Activated CD4-positive, alpha-beta T cell treated with anti-CD3 and anti-CD28 coated beads, Interleukin-2, amount 50 U/mL, for 48 hours (primary cell): ENCODE measurements around the gene RNPS1.
"Not testable (repeated sequence)": the region's sequence is repeated elsewhere in the genome, so short reads cannot be mapped to it uniquely, and the experiment has no call there.

Experiments
- DNase-seq, 2 experiments: peaks; one replicate each; pipeline ENCODE4 v3.0.0-alpha.2; 2020

Gene RNPS1

GRCh38 chr16:2282262-2282661, 14.3 kb upstream of the RNPS1 start:
- no peak for DNase-seq

GRCh38 chr16:2280981-2281542, 13.1 kb upstream of the RNPS1 start:
- DNase-seq, result no peak

- no peak for DNase-seq
Measured at GRCh38 chr16:2280461-2280860, 12.5 kb upstream of the RNPS1 start.

- DNase-seq, result no peak
Measured at GRCh38 chr16:2278956-2279800, 11.3 kb upstream of the RNPS1 start.

GRCh38 chr16:2278272-2278608, 10.3 kb upstream of the RNPS1 start:
- DNase-seq, result no peak

GRCh38 chr16:2277466-2278271, 9.7 kb upstream of the RNPS1 start:
- no peak for DNase-seq

- DNase-seq, result no peak
Measured at GRCh38 chr16:2276368-2277195, 8.7 kb upstream of the RNPS1 start.

GRCh38 chr16:2275476-2276367, 7.8 kb upstream of the RNPS1 start:
- DNase-seq, result no peak

- no peak for DNase-seq
Measured at GRCh38 chr16:2273931-2274330, 6.0 kb upstream of the RNPS1 start.

GRCh38 chr16:2273484-2273883, 5.6 kb upstream of the RNPS1 start:
- DNase-seq, result no peak

GRCh38 chr16:2271848-2272461, 4.0 kb upstream of the RNPS1 start:
- DNase-seq, result no peak

- DNase-seq, result no peak
Measured at GRCh38 chr16:2270588-2271470, 2.9 kb upstream of the RNPS1 start.

- DNase-seq, result no peak
Measured at GRCh38 chr16:2270070-2270462, 2.1 kb upstream of the RNPS1 start.

- not testable (repeated sequence) for DNase-seq
Measured at GRCh38 chr16:2267505-2267912, 417 bp downstream of the RNPS1 start.

GRCh38 chr16:2266887-2267286, 1.0 kb downstream of the RNPS1 start:
- DNase-seq, result peak; percentile 17 to 24

GRCh38 chr16:2263026-2263425, 4.9 kb downstream of the RNPS1 start:
- DNase-seq, result not testable (repeated sequence)

GRCh38 chr16:2260250-2260649, 7.7 kb downstream of the RNPS1 start:
- no peak for DNase-seq

GRCh38 chr16:2258530-2258929, 9.4 kb downstream of the RNPS1 start:
- not testable (repeated sequence) for DNase-seq

- DNase-seq, result no peak
Measured at GRCh38 chr16:2257726-2258125, 10.2 kb downstream of the RNPS1 start.

- DNase-seq, result no peak
Measured at GRCh38 chr16:2256531-2257140, 11.3 kb downstream of the RNPS1 start.
